GM18517 (cell line): ENCODE data around the gene TBC1D22B.
A peak's percentile ranks its signal among the peaks of the same experiment; 100 is the strongest.

Experiments used
- ATAC-seq: cut with Tn5 transposase; IDR thresholded peaks from one replicate; pipeline ENCODE4 v1.9.1; 2021; ENCODE audit warnings: mild to moderate bottlenecking, moderate library complexity; ENCODE audit not compliant: unreplicated experiment

TBC1D22B gene

DNA sequence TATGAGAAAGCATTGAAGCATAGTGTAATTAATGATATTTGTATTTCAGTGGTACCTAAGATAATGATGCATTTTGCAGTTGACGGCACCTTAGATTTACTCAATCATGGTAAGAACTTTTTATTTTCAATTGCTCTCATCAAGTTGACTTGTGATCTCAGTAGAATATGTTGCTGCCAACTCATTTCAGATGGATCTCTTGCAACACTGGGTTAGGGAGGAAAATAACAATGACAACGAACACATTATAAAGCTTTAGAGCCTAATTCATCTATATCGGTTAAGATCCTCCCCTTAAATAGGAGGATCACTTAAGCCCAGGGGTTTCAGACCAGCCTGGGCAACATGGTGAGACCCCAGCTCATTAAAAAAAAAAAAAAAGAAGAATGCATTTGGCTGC is 18.0 kb upstream of the TBC1D22B start:
- ATAC-seq: peak; percentile 10

DNA sequence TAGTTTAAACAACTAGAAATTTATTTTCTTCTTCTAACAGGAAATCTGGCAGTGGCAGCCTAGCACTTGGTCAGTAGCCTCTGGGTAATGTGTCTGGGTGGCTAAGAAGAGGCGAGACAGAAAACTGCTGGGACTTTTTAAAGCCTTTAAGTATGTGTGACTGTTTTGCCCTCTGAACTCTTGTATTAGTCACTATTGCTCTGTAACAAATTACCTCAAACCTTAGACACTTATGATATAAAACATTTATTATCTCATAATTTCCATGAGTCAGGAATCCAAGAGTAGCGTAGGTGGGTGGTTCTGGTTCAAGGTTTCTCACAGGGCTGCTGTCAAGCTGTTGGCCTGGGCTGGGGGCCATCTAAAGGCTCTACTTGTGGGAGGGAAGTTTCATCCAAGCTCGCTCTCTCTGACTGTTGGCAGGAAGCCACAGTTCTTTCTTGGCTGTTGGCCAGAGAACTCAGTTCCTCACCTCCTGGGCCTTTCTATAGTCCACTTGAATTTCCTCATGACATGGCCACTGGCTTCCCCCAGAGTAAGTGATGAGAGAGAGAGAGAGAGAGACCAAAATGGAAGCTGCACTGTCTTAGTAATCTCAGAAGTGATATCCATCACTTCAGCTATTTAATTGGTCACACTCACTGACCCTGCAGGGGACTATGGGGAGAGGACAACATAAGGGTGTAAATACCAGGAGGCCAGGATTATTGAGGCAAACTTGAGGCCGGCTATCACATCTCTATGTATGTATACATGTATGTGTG is 17.4 kb upstream of the TBC1D22B start:
- ATAC-seq: peak; percentile 49

DNA sequence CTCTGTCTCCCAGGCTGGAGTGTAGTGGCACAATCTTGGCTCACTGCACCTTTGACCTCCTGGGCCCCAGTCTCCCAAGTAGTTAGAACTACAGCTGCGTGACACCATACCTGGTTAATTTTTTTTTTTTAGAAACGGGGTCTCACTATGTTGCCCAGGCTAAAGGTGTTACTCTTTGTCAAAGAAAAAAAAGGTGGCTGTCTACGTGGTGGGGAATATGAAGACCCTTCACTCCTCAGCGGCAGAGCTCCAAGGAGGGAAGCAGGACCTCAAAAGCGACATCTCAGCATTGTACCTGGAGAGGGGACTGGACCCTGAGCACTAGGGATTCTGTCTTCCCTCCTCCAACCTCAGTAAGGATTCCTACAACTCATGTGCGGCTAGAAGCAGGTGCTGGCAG is 16.4 kb upstream of the TBC1D22B start:
- ATAC-seq: no peak

GRCh38 chr6:37241775-37242428 is 15.7 kb upstream of the TBC1D22B start:
- ATAC-seq: no peak

DNA sequence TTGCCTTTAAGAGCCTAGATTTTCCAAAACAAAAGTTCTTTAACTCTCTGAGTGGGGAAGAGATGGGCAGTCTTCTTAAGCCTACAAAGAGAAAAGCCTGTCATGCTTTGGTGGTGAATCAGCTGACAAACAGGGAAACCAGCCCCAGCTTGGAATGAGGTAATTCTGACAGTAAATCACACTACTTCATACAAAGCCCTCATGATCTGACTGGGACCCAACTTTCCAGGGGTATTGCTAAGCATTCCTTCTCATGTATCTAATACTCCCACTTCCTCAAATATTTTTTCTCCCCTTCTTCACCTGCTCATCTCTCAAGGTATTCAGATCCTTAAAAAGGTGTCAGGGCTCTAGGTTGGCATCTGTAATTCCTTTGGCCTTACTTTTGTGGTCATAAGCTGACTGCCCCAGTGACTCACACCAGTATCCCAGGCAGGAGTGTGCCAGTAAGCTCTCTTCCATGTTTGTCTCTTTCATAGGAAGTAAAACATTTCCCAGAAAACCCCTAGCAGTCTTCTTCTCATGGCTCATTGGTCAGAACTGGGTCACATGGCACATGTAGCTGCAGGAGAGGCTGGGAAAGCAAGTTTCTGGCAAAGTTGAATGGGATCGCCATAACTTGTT is 15.0 kb upstream of the TBC1D22B start:
- no peak for ATAC-seq

DNA sequence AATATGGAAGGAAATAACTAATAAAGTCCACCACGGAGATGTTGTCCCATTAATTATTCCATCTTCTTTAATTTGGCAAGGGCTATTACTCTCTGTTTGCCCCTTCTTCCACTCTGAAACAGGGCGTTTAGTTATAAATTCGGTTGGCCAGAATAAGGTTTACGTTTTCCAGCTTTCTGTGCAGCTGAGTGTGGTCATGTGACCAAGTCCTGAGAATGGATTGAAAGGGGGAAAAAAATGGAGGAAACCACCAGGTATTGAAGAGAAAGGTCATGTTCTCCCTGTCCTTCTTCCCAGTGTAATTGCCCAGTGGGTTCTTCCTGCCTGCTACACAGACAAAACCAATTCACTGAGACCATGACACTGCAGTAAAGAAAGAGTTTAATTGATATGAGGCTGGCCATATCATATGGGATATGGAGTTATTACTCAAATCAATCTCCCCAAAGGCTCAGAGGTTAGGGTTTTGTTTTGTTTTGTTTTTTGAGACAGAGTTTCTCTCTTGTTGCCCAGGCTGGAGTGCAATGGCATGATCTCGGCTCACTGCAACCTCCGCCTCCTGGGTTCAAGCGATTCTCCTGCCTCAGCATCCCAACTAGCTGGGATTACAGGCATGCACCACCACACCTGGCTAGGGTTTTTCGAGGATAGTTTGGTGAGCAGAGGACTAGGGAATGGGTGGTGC is 14.3 kb upstream of the TBC1D22B start:
- no peak for ATAC-seq

DNA sequence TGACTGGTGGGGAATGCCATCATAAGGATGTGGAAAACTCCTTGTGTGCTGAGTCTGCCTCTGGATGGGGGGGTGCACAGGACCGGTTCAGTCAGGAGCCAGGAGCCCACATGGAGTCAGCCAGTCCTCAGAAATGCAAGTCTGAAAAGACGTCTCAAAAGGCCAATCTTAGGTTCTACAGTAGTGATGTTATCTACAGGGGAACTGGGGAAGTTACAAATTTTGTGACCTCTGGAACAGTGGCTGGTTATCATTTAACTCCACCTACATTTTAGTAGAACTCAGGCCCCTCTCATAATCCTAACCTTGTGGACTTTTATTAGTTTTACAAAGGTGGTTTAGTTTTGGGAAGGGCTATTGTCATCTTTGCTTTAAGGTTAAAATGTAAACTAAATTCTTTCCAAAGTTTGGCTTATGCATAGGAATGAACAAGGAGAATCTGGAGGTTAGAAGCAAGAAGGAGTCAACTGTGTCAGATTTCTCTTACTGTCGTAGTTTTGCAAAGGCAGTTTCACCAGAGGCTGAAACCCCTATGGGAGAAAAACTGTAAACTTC is 13.7 kb upstream of the TBC1D22B start:
- ATAC-seq: no peak

DNA sequence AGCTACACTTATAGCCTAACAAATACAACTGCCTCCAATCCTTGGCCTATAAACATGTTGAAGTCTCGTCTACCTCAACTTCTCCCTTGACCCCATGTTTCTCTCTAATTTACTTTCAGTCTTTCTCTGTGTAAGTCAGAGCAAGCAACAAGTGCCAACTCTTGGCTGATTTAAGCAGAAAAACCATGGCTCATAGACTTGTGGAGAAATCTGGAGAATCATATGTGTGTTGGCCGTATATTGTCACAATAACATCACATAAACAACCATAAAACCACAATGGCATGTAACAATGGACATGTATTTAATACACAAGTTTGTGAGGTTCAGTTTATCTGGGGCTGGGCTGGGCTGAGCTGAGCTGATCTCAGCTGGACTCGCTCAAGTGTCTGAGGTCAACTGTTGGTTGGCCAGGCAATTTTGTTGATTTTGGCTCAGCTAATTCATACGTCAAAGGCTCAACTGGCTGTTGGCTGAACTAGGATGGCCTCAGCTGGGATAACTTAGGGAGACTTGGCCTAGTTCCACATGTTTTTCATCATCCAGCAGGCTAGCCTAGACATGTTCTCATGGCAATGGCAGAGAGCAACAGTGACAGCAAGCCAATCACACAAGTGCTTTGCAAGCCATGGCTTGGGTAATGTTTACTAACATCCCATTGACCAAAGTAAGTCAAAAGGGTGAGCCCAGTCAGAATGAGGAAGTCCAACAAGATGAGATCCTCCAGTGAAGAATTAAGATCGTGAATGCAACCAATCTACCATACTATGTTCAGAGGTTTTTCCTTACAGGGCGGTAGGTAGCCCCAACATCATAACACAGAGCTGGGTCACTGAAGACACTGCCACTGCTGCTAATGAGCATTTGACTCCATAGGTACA is 12.9 kb upstream of the TBC1D22B start:
- no peak for ATAC-seq

DNA sequence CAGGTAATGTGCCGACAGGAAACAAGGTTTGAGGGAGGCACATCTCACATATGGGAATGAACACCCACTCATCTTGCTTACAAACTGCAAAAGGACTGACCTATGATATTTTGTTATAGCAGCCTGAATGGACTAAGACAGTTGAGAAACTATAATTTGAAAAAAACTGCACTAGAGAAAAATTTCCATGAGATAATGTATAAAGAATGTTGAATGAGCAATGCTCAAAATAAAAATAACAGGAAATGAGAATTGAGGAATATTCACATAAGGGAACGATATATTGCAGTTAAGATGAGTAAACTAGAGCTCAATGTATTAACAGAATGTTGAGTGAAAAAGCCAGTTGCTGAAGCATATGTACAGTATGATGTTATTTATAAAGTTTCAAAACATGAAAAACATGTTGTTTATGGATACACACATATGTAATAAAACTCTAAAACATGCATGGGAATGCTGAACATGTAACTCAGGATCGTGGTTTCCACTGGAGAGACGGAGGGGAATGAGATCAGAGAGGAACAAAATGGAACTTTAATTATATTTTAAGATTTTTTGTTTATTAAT is 6.3 kb upstream of the TBC1D22B start:
- no peak for ATAC-seq

- ATAC-seq: no peak
These were observed 4.0 kb upstream of the TBC1D22B start for GRCh38 chr6:37253486-37254007.

DNA sequence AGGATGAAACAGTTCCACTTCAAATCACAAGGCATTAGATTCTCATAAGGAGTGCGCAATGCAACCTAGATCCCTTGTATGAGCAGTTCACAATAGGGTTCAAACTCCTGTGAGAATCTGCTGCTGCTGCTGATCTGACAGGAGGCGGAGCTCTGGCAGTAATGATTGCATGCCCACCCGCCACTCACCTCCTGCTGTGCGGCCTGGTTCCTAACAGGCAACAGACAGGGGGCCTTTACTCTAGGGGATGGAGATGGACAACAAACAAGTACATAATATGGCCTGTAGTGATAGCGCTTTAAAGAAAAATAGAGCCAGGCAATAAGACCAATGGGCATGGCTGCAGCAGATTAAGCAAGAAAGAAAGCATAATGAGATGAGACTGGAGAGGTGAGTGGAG is 2.7 kb upstream of the TBC1D22B start:
- no peak for ATAC-seq

DNA sequence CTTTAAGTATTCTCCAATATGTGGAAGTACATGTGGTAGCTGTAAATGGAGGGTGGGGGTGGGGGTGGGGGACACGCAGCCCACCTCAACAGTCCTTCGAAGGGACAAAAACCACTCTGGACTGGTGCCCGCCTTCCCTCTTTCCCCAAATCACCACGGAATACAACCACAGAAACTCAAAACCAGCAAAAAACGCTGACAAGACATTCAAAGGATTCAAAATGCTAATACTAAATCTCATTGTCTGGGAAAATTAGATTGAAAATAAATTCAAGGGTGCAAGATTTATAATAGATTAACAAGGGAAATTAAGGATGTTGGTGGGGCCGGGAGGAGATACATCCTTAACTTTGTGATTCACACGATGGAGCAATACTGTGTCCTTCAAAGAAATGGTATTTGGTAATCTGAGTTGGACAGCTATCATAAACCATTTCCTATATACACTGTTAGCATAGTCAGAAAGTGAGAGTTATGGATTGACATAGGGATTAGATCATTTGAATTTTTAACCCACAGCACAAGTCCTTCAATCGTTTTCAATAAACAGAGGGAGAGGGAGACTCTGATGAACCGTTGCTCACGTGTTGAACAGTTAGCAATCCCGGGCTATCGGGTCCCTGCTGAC is 766 bp upstream of the TBC1D22B start:
- ATAC-seq: no peak

- ATAC-seq: no peak
These were observed 295 bp upstream of the TBC1D22B start for GRCh38 chr6:37257320-37257633.

GRCh38 chr6:37258405-37259105 is 983 bp downstream of the TBC1D22B start:
- ATAC-seq: no peak

GRCh38 chr6:37259191-37259590 is 1.6 kb downstream of the TBC1D22B start:
- no peak for ATAC-seq

DNA sequence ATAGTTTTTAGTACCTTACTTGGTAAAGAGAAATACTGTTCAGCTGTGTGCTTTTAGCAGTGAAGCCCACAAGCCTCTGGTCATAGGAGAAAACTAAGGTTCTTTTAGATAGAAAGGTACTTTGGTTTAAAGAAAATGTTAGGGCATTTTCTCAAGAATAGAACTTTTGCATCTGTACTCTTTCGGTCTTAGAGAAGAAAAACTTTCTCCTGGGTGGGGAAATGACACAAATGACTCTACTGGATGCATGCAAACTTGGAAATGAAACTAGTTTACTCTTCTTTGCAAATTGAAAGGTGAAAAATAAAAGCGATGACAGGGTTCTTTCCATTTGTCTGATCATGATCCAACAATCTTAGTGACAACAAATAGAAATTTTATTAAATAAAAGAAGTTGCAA is 2.5 kb downstream of the TBC1D22B start:
- no peak for ATAC-seq

DNA sequence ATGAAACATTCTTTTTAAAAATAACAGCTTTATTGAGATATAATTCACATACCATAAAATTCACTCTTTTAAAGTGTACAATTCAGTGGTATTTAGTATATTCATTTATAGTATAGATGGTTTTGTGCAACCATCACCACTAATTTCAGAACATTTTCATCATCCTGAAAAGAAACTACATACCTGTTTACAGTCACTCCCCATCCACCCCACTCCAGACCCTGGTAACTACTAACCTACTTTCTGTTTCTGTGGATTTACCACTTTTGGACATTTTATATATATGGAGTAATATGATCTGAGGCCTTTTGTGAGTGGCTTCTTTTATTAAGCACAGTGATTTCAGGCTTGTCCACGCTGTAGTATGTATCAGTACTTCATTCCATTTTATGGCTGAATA is 2.9 kb downstream of the TBC1D22B start:
- ATAC-seq: no peak

DNA sequence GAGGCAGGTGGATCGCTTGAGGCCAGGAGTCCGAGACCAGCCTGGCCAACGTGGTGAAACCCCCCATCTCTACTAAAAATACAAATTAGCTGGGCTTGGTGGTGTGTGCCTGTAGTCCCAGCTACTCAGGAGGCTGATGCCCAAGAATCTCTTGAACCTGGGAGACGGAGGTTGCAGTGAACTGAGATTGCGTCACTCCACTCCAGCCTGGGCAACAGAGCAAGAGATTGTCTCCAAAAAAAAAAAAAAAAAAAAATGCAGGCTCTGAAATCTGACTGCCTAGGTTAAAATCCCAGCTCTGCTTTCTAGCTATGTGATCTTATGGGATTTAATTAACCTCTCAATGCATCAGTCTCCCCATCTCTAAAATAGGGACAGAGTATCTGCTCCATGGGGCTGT is 3.6 kb downstream of the TBC1D22B start:
- no peak for ATAC-seq
